Ovary (tissue), 3 donors: Measurements from ENCODE around the gene MEG3.

ENCODE experiments used
- CTCF ChIP-seq, 3 donors: fragments of 450-650 bp in 2 of 3; fragments of 200-600 bp in 1 of 3; IDR thresholded peaks; one replicate each; pipeline versions ENCODE4 v1.5.1 to v1.8.0; 2016 to 2022; ENCODE audit warnings: antibody characterized with exemption in 3 of 3, mild to moderate bottlenecking in 1 of 3
- EP300 ChIP-seq: sonication (generic); formaldehyde crosslinking; IDR thresholded peaks from one replicate; pipeline ENCODE4 v1.6.1; 2017; ENCODE audit warnings: antibody characterized with exemption
- POLR2A ChIP-seq: fragments of 450-650 bp; IDR thresholded peaks from one replicate; pipeline ENCODE4 v1.6.1; 2017; ENCODE audit warnings: antibody characterized with exemption, mild to moderate bottlenecking, moderate library complexity
- donor health status: DM: no; HTN: no; CAD: no.

GRCh38 chr14:100893228-100893601 lies 67.3 kb downstream of the MEG3 start:
- TF ChIP-seq EP300 (no peak), CTCF (IDR thresholded peaks at IDR 0.05) (no peak), POLR2A (no peak)
